Stimulated activated memory B cell treated with anti-CD40 and anti-IgM and Interleukin-4, amounts not matched to agents 10 μg/mL and 1 μg/mL and 100 μg/mL, for 72 hours (primary cell): Measurements from ENCODE around the gene DSG3.
A peak's percentile ranks its signal among the peaks of the same experiment; 100 is the strongest.

Experiments
- ATAC-seq: fragments of 150-1000 bp; cut with Tn5 transposase; 2 replicates; pipeline ENCODE4 v1.10.0; 2021
- H3K27ac Mint-ChIP-seq: one replicate; pipeline ENCODE4 v1.8.0; 2022; ENCODE audit warnings: mild to moderate bottlenecking, mixed read lengths
- H3K27me3 Mint-ChIP-seq: one replicate; pipeline ENCODE4 v1.8.0; 2022; ENCODE audit warnings: mixed read lengths
- H3K36me3 Mint-ChIP-seq: one replicate; pipeline ENCODE4 v1.8.0; 2022; ENCODE audit warnings: mixed read lengths
- H3K4me1 Mint-ChIP-seq: one replicate; pipeline ENCODE4 v1.8.0; 2022; ENCODE audit warnings: mixed read lengths
- H3K4me3 Mint-ChIP-seq: one replicate; pipeline ENCODE4 v1.8.0; 2022; ENCODE audit warnings: mild to moderate bottlenecking, moderate library complexity, mixed read lengths
- H3K9me3 Mint-ChIP-seq: one replicate; pipeline ENCODE4 v1.8.0; 2022; ENCODE audit warnings: mixed read lengths

The DSG3 gene

DNA sequence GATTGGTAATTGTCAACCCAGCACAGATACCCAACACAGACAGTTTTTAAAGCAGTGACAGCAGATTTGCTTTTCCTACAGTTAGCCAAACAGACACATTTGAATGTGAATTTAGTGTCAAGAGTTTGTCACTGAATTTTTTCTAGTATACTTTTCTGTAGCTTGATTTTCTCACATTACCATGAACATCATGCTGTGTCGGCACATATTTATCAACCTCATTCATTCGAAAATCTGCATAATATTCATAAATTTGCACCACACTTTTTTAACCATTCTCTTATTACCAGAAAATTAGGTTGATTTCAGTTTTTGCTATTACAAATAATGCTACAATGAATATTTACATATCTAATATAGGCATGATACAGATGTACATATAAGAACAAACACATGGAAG is 27.0 kb upstream of the DSG3 start:
- H3K27ac Mint-ChIP-seq: no peak overlapping the region
- H3K4me1 Mint-ChIP-seq: no peaks in the 10 kb centered on the region
- H3K9me3 Mint-ChIP-seq: no peaks in the 10 kb centered on the region
- no peak overlapping the region for H3K4me3 Mint-ChIP-seq
- H3K36me3 Mint-ChIP-seq: no peaks in the 10 kb centered on the region
- H3K27me3 Mint-ChIP-seq: no peaks in the 10 kb centered on the region
- no peak for ATAC-seq

DNA sequence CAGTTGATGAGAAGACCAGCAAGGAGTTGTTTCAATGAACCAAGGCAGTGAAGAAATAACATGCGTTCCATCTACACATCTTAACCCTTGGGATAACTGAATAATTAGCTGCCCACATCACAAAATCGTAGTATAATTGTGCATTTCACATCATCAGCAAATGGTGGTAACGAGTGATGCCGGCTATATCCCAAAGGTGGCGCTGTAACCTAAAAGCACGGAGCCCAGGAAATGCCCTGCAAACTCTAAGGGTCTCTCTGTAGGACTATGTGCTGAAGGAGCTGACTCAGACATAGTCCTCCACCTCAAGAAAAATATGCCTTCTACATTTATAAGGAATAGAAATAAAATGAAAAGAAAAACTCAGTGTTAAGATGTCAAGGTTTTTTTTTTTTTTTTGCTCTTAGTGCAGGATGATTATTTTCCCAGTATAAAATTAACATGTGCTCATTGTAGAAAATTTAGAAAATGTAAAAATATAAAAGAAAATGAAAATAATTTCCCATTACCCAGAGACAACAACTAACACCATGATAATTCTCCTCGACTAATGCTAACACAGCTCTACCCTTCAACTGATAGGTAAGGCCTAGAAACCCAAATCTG is 23.1 kb upstream of the DSG3 start:
- H3K36me3 Mint-ChIP-seq: no peaks in the 10 kb centered on the region
- ATAC-seq: no peak
- no peak overlapping the region for H3K27ac Mint-ChIP-seq
- H3K4me1 Mint-ChIP-seq: no peaks in the 10 kb centered on the region
- no peak overlapping the region for H3K4me3 Mint-ChIP-seq
- H3K9me3 Mint-ChIP-seq: no peaks in the 10 kb centered on the region
- no peaks in the 10 kb centered on the region for H3K27me3 Mint-ChIP-seq

DNA sequence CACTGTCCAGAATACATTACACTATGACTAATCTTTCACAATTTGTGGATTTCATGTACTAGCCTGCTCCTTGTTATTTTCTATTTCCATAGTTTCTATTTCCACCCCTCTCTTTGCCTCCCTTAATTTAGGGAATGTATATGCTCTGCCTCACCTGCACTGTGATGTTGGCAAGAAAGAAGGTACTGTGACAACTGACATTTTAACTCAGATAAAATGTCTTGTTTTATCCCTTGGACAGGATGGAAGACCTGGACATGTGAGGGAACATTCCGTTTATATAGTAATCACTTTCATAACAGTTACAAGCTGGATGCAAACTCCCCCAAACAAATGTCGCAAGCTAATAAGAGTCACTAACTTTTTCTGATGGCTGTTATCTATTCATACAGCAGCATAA is 21.5 kb upstream of the DSG3 start:
- H3K4me1 Mint-ChIP-seq: no peaks in the 10 kb centered on the region
- ATAC-seq: no peak
- H3K4me3 Mint-ChIP-seq: no peak overlapping the region
- no peaks in the 10 kb centered on the region for H3K27me3 Mint-ChIP-seq
- H3K9me3 Mint-ChIP-seq: no peaks in the 10 kb centered on the region
- no peak overlapping the region for H3K27ac Mint-ChIP-seq
- no peaks in the 10 kb centered on the region for H3K36me3 Mint-ChIP-seq

DNA sequence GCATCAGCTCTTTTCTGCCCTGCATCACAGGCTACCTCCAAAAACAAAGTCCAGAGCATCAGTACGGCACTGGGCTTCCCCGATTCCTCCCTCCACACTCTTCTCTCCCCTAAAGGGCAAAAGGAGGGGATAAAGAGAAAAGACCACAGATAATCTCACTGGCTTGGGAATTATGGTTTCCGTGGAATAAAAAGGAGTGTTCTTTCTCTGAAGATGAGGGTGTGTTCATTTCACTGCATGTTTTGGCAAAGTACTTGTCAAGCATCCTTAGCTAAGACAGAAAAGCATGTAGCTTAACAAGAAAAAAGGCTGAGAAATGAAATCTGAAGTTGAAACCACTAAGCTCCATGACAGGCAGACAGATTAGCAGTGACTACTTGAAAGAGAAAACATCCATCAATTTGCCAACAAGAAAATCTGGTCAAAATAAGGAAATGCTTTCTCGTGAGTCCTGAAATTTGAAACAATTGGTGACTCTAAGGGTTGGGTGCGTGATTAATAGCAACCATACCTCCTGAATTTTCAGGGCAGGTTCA is 20.6 kb upstream of the DSG3 start:
- Mint-ChIP-seq H3K27ac (no peak overlapping the region), H3K4me1 (no peaks in the 10 kb centered on the region), H3K36me3 (no peaks in the 10 kb centered on the region)

DNA sequence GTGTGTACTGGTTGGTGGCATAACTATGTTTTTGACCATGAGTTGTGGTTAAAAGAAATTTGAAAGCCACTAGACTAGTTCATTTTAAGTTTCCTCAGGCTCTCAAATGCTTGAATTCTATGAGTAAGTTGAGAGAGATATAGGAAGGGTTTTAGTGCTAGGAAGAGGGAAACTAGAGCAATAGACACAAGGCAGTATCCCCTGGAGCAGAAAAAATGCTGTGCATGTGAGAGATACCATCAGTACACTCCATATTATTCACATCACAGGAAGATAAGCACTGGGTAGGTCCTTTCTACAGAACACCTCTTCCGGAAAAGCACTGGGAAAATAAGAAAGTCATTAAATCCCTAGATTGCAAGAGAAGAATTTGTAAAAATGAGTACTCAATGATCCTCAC is 19.3 kb upstream of the DSG3 start:
- Mint-ChIP-seq H3K36me3 (no peaks in the 10 kb centered on the region), H3K9me3 (peaks cover 5% of the 10 kb centered on the region), H3K27me3 (no peaks in the 10 kb centered on the region), H3K4me1 (no peaks in the 10 kb centered on the region), H3K27ac (no peak overlapping the region), H3K4me3 (no peak overlapping the region)
- no peak for ATAC-seq

More for the DNA sequence above, 20.6 kb upstream of the DSG3 start:
- H3K27me3 Mint-ChIP-seq: no peaks in the 10 kb centered on the region
- no peak overlapping the region for H3K4me3 Mint-ChIP-seq
- no peaks in the 10 kb centered on the region for H3K9me3 Mint-ChIP-seq
- no peak for ATAC-seq

DNA sequence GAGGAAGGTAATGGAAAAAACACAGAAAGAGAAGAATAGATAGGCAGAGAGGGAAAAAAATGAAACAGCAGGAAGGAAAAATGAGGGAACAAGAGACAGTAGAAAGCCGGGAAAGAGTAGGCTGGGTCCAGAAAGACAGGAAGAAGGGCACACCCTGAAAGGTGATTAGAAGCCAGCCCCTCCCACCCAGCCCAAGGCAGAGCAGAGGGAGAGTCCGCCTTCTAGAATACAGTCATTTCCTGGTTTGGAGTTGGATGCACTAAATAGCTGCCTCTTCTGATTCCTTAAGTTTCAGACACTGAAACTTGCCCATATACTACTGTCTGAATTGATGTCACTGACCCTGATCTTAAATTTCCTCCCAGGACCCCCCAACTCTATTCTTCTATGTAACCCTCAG is 17.9 kb upstream of the DSG3 start:
- H3K9me3 Mint-ChIP-seq: peaks cover 8% of the 10 kb centered on the region
- no peaks in the 10 kb centered on the region for H3K36me3 Mint-ChIP-seq
- H3K4me1 Mint-ChIP-seq: no peaks in the 10 kb centered on the region
- H3K27ac Mint-ChIP-seq: no peak overlapping the region
- H3K4me3 Mint-ChIP-seq: no peak overlapping the region
- no peak for ATAC-seq
- no peaks in the 10 kb centered on the region for H3K27me3 Mint-ChIP-seq

DNA sequence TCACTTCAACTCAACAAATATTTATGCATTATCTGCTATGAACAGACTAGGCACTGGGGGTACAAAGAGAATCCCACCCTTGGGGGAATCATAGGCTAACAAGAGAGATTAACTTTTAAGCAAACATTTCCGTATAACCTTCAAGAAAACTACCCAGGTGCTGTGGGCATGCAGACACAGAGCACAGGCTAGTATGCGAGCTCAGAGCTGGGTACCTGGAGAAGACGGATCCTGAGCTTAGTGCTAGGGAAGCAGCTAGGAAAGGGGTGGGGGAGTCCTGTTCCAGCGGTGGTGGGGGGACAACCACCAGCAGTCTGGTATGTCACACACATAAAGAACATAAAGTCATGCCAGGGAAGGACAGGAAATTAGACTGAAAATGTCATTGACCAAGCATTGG is 17.5 kb upstream of the DSG3 start:
- peaks cover 8% of the 10 kb centered on the region for H3K9me3 Mint-ChIP-seq
- no peak overlapping the region for H3K27ac Mint-ChIP-seq
- H3K4me1 Mint-ChIP-seq: no peaks in the 10 kb centered on the region
- no peak for ATAC-seq
- H3K36me3 Mint-ChIP-seq: no peaks in the 10 kb centered on the region
- no peak overlapping the region for H3K4me3 Mint-ChIP-seq
- H3K27me3 Mint-ChIP-seq: no peaks in the 10 kb centered on the region

DNA sequence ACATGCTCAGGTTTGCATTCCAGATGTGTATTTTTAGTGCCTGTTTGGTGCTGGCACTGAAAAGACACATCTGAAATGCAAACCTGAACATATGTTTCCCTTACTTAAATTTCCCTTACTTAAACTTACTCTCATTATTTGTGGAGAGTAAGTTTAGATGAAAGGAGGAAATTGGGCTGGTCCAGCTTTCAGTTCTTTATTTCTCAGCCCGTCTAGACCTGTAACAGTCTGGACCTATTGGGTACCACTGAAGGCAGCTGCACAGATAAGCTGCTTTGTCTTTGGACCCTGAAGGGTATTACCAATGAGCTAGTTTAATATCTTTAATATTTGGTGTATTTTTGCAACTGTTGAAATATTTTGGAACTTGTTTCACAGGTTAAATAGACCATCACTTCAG is 17.0 kb upstream of the DSG3 start:
- Mint-ChIP-seq H3K27me3 (no peaks in the 10 kb centered on the region), H3K27ac (no peak overlapping the region), H3K4me3 (no peak overlapping the region), H3K36me3 (no peaks in the 10 kb centered on the region), H3K4me1 (no peaks in the 10 kb centered on the region), H3K9me3 (peaks cover 8% of the 10 kb centered on the region)
- ATAC-seq: no peak

DNA sequence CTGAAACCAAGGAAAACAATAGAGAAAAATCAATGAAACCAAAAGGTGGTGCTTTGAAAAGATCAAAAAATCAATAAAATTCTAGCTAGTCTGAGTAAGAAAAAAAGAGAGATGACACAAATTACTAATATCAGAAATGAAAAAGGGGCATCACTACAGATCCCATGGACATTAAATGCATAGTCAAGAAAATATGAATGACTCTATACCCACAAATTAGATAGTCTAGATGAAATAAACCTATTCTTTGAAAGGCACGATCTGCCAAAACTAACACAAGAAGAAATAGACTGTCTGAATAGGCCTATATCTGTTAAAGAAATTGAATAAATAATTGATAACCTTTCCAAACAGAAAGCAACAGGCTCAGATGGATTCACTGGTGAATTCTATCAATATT is 15.2 kb upstream of the DSG3 start:
- no peak for ATAC-seq
- Mint-ChIP-seq H3K36me3 (no peaks in the 10 kb centered on the region), H3K4me3 (no peak overlapping the region), H3K4me1 (no peaks in the 10 kb centered on the region), H3K27me3 (no peaks in the 10 kb centered on the region), H3K9me3 (peaks cover 8% of the 10 kb centered on the region), H3K27ac (no peak overlapping the region)

DNA sequence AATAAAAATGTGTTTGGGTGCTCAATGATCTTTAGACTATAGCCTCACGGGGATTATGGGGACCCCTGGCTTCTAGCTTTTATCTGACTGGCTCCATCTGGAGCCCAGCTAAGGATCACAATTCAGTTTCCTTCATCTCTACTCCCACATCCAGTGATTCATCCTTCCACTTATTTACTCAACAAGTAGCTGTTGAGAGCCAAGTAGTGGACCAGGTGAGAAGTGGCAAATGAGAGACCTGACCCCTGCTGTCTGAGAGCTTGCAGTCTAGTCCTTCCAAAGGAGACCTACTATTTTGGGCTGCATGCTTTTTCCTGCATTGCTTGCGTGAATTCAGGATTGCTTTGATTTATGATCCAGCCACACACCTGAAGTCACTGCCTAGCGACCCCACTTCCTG is 10.7 kb upstream of the DSG3 start:
- H3K4me1 Mint-ChIP-seq: no peaks in the 10 kb centered on the region
- no peak overlapping the region for H3K4me3 Mint-ChIP-seq
- ATAC-seq: peak; percentile 24
- peaks cover 8% of the 10 kb centered on the region for H3K9me3 Mint-ChIP-seq
- no peak overlapping the region for H3K27ac Mint-ChIP-seq
- H3K36me3 Mint-ChIP-seq: no peaks in the 10 kb centered on the region
- H3K27me3 Mint-ChIP-seq: no peaks in the 10 kb centered on the region

DNA sequence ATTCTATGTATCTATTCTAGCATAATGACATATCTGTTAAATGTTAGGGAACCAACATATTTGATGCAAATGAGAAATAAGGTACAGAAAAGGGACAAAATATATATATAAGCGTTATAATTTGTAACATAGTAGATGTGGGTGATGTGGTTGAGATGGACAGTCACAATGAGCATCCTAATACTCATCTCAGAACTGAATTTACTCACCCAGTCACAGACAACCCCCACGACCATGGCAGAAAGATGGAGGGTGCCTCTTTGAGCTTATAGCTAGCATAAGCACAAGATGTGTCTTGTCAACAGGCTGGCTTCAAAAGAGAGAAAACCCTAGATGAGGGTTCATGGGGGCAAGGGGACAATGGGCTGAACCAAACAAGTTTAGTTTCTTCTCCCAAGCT is 9.1 kb upstream of the DSG3 start:
- Mint-ChIP-seq H3K4me1 (no peaks in the 10 kb centered on the region), H3K27ac (no peak overlapping the region), H3K36me3 (no peaks in the 10 kb centered on the region), H3K9me3 (peaks cover 3% of the 10 kb centered on the region), H3K27me3 (no peaks in the 10 kb centered on the region), H3K4me3 (no peak overlapping the region)
- no peak for ATAC-seq

DNA sequence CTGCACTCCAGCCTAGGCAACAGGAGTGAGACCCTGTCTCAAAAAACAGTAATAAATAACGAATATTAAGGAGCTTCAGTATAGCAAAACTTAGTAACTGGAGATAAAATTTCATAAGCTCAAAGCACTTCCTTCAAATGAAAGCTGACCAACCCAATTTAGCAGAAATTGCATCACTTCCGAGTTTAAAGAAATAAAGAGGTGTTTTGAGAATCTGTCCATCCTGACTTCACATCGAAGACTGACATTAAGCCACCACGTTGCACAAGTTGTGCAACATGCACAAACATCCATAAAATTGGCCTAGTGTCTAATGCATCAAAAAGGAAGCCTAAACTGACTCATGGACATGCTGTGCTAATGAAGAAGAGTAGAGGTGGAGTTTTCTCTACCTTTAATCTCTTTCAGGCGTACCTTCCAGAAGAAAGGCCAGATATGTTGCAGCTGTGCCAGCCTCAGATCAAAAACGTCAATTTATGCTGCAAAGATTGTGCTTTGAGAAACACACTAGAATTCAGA is 7.7 kb upstream of the DSG3 start:
- no peak for ATAC-seq
- H3K4me1 Mint-ChIP-seq: no peaks in the 10 kb centered on the region
- no peak overlapping the region for H3K27ac Mint-ChIP-seq
- no peak overlapping the region for H3K4me3 Mint-ChIP-seq
- H3K27me3 Mint-ChIP-seq: no peaks in the 10 kb centered on the region
- no peaks in the 10 kb centered on the region for H3K36me3 Mint-ChIP-seq
- no peaks in the 10 kb centered on the region for H3K9me3 Mint-ChIP-seq

DNA sequence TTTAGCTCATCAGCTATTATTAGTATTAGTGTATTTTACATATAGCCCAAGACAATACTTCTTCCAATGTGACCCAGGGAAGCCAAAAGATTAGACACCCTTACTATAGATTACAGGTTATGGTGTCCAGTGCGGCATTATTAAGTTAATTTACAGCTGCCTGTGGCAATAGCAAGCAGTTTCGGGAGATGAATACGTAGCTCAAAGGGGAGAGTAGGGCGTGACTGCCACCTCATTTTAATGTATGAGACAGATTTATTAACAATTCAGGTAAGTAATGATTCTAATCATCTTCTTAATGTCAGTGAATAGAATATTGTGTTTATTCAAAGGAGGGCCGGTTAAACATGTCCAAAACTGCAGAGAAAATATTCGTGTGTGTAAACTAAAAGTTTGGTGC is 6.8 kb upstream of the DSG3 start:
- no peak overlapping the region for H3K27ac Mint-ChIP-seq
- no peaks in the 10 kb centered on the region for H3K4me1 Mint-ChIP-seq
- no peaks in the 10 kb centered on the region for H3K27me3 Mint-ChIP-seq
- no peak overlapping the region for H3K4me3 Mint-ChIP-seq
- ATAC-seq: no peak
- H3K36me3 Mint-ChIP-seq: no peaks in the 10 kb centered on the region
- no peaks in the 10 kb centered on the region for H3K9me3 Mint-ChIP-seq

DNA sequence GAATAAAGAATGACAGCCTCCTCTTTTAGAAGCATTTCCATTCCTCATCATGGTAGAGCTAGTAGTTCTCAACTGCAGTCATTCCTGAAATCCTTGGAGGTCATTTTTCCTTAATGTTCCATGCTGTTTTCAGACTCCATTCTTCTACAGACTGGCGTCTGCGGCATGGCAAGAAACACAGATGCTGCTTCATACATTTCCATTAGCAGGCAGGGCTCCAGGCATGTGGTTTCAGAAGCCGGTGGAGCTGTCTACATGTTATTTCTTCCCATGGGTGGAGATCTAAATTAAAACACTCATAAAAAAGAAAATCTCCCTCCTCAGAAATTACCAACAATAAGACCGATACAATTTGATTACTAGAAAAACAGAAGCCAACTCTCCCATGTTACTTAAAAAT is 6.0 kb upstream of the DSG3 start:
- no peaks in the 10 kb centered on the region for H3K4me1 Mint-ChIP-seq
- ATAC-seq: no peak
- no peaks in the 10 kb centered on the region for H3K36me3 Mint-ChIP-seq
- no peak overlapping the region for H3K27ac Mint-ChIP-seq
- H3K9me3 Mint-ChIP-seq: no peaks in the 10 kb centered on the region
- H3K27me3 Mint-ChIP-seq: no peaks in the 10 kb centered on the region
- no peak overlapping the region for H3K4me3 Mint-ChIP-seq

DNA sequence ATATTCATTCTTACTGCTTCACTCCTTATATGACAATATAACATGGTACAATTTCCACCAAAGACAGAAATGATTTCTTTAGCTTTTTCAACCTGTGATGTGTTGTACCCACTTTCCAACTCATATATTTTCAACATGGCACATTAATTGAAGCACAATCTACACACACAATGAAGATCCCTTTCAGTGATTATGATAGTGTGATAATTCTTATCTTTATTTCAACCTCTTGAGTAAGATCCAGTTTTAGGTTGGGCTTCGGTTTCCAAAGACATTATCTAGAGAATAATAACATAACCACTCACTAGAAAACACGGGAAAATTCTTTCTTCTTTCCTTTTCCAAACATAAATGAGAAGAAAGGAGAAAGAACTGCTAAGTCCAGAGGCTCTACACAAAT is 3.4 kb upstream of the DSG3 start:
- no peak overlapping the region for H3K4me3 Mint-ChIP-seq
- no peak for ATAC-seq
- no peaks in the 10 kb centered on the region for H3K36me3 Mint-ChIP-seq
- no peak overlapping the region for H3K27ac Mint-ChIP-seq
- H3K4me1 Mint-ChIP-seq: no peaks in the 10 kb centered on the region
- no peaks in the 10 kb centered on the region for H3K27me3 Mint-ChIP-seq
- H3K9me3 Mint-ChIP-seq: no peaks in the 10 kb centered on the region

DNA sequence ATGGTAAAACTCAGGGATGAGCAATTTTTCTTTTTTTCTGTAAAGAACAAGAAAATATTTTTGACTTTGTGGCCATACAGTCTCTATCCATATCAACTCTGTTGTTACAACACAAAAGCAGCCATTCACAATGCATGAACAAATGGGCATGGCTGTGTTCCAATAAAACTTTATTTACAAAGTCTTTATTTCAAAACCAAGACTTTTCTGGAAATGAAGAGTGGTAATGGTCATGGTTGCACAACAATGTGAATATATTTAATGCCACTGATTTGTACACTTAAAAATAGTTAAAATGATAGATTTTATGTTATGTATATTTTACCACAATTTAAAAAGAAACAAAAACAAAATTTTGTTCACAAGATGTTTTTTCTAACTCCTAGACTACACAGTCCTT is 1.6 kb upstream of the DSG3 start:
- Mint-ChIP-seq H3K27me3 (no peaks in the 10 kb centered on the region), H3K36me3 (no peaks in the 10 kb centered on the region), H3K4me3 (no peak overlapping the region), H3K27ac (no peak overlapping the region), H3K9me3 (no peaks in the 10 kb centered on the region), H3K4me1 (no peaks in the 10 kb centered on the region)
- no peak for ATAC-seq

DNA sequence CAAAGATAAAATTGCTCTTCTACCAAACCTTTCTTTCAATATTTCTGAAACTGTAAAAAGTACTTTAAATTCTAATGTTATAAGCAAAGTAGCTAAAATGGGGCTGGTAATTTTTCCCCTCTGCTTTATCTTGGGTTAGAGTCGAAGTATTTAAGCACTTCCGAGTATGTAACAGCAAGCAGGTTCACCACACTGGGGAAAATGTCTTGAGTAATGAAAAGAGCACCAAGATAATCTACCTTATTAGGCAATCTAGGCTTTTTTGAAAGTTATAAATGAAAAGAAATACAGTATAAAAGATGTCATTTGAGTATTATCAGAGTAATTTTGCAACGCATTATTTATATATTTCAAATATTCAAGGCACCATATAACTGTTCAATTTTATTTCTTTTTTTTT is 687 bp upstream of the DSG3 start:
- Mint-ChIP-seq H3K36me3 (no peaks in the 10 kb centered on the region), H3K9me3 (no peaks in the 10 kb centered on the region), H3K4me1 (no peaks in the 10 kb centered on the region), H3K27ac (no peak overlapping the region), H3K27me3 (no peaks in the 10 kb centered on the region), H3K4me3 (no peak overlapping the region)
- no peak for ATAC-seq
